Activated CD8-positive, alpha-beta memory T cell treated with anti-CD3 and anti-CD28 coated beads for 48 hours (primary cell): ENCODE measurements around the gene ADAMTS17.

ENCODE experiments used
- DNase-seq, 3 experiments: peaks; one replicate each; pipeline ENCODE4 v3.0.0-alpha.2; 2020; ENCODE audit warnings: low read depth in 2 of 3, low spot score in 2 of 3

Gene ADAMTS17

GRCh38 chr15:100252779-100253417, 88.9 kb downstream of the ADAMTS17 start:
- no peak for DNase-seq

- DNase-seq = no peak
Observed at GRCh38 chr15:100252359-100252758, 89.4 kb downstream of the ADAMTS17 start.

DNA sequence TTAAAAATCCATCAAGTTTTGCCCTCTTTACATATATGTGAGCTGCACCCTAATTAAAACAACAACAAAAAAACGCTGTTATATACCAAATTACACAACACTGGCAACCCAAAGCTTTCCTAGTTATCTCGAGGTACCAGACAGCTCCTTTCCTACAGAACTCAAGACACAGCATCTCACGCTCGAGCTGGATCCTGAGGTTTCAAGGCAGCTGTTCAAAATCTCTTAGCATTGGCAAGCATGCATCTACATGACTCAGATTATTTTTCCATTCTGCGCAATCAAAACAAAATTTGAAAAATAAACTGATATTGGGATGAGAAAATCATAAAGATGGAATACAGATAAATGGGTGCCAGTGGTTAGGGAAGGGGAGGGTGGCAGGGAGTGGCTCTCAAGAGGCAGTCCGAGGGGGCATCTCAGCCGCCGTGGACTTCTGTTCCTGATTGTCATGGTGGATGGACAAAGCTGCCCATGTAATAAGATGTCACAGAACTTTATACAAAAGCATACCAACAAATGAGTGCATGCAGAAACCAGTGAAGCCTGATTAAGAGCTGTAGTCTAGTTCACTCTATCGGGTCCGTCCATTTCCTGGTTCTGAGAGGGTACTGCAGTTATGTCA, 91.5 kb downstream of the ADAMTS17 start:
- DNase-seq = no peak

DNA sequence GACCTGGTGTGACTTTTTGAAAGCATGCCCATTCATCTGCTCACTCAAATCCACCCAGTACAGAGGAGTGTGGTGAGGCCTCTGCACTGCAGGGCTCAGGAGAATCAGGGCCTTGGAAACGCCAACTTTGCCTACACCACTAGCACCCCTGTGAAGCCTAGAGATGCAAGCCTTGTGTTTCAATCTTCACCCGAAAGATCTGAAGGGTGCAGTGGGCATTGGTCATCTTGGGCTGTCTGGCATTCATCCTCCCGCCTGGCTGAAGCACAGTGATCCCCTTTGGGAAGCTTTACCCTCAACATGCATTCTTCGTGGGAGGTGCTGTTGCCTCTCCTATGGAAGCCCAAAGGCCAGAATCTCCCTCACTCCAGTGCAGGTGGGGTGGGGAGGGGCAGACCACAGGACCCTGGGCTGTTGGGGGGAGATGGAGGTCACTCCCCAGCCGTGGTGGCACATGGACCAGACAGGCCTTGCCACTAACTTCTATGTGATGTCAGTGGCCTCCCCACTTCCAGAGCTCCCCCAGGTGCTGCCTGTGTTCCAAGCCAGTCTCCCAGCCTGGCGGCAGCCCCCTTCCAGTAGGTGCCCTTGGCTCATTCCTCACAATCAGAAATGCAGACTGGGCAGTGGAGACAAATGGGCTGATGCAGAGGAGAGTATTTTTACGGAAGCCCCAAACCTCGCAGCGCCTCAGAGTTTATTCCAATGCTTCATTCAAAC, 92.5 kb downstream of the ADAMTS17 start:
- no peak for DNase-seq

- DNase-seq = no peak
Observed at GRCh38 chr15:100248236-100248635, 93.5 kb downstream of the ADAMTS17 start.

DNA sequence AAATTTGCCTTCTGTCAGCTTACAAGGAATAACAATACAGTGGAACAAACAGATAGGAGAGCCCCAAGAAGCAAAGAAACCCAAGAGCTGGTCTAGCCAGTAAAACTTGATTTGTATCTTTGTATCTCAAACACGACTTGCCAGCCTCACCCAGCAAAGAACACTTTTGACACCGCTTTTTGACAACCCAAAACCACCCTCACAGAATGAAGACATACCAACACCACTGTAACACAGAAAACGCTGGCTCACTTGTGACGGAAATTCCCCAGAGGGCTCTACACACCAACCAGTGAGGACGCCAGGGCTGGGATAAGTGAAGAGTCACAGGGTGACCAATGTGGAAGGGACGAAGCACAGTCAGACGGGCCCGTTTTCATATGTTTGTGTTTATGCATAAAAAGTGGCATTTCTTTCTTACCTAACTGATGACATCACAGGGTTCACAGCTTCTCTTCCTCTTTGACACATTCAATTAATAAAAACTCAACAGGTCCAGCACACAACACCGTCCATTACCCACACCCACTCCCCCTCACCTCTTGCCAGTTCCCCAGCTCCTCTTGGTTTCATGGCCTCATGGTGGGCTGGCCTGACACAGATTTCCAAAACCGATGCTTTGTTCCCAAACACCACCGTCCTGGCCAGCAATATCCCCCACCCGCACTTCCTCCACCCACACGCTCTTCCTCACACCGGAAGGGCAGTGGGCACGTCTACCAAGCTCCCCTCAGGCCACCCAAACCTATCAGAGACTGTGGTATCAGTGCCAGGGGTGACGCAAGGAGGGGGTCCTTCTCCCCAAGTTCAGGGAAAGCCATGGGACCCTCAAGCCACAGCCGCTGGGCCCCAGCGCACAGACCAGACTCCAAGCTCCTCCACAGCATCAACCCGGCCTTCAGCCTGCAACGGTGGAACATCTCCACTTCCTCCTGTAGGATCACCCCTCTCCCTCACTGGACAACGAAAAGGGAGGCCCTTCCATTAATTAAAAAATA, 94.2 kb downstream of the ADAMTS17 start:
- DNase-seq = no peak

DNA sequence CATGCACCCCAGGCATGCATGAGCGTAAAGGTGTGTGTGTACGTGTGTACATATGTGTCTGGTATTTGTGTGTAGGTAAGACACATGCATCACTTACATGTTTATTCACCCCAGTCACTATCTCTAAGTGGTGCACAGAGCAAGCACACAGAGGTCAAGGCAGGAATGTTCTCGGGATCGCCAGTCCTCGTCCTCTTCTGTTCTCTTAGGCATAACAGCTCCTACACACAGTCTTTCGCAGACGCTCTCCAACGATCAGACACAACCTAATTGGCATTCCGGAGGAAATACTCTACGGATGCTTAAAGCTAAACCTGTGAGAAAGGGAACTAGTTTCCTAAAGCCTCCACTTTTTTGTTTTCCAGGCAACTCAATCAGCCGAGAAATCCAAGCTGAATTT, 95.9 kb downstream of the ADAMTS17 start:
- no peak for DNase-seq

- DNase-seq = no peak
Observed at GRCh38 chr15:100245487-100245820, 96.3 kb downstream of the ADAMTS17 start.

- DNase-seq = no peak
Observed at GRCh38 chr15:100244796-100245486, 96.8 kb downstream of the ADAMTS17 start.

DNA sequence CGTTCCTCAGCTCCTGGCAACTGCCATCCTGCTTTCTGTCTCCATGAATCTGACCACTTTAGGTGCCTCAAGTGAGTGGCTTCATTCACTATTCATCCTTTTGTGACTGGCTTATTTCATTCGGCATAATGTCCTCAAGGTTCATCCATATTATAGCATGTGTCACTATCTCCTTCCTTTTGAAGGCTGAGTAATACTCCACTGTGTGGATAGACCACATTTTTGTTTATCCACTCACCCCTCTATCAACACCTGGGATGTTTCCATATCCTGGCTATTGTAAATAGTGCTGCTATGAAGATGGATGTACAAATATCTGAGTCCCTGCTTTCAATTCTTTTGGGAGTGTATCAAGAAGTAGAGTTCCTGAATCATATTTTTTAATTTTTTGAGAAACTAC, 98.8 kb downstream of the ADAMTS17 start:
- DNase-seq = no peak

DNA sequence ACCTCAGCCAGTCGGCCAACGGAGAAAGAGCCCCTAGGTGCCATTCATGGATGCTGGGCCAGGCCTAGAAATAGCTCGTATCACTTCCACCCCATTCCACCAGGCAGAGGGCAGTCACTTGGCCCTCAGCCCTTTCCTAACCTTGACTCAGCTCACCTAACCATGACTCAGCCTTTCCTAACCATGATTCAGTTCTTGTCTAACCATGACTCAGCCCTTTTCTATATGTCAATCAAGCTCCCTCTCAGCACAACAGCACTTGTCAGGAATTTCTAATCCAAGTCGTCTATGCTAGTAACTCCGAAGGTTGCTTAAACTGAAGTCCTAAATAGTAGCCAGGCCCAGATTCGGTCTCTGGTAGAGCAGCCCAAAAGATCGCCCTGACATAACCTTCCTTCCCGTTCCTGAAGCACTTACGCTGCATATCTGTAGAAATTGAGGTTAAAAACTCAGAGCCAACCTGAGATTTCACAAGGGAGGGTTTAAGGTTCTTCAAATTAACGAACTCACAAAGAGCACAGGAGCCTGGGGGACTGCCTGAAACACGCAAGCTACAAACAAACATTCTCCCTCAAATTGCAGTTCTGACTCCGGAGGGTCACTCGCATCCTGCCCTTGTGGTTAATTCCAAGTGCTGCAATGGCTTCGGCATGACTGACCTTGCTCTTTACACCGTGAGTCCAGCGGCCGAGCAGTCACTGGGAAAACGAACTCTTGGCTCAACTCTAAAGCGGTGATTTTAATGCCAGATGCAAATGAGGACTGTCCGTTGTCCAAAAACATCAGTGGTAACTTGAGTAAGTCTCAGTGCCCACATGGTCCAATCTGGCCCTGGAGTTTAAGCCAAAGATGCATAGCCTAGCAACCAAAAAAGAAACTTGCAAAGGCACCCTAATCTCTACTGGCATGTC, 99.9 kb downstream of the ADAMTS17 start:
- DNase-seq = no peak

GRCh38 chr15:100236981-100237720, 104.6 kb downstream of the ADAMTS17 start:
- no peak for DNase-seq

GRCh38 chr15:100235030-100235617, 106.7 kb downstream of the ADAMTS17 start:
- DNase-seq = no peak

DNA sequence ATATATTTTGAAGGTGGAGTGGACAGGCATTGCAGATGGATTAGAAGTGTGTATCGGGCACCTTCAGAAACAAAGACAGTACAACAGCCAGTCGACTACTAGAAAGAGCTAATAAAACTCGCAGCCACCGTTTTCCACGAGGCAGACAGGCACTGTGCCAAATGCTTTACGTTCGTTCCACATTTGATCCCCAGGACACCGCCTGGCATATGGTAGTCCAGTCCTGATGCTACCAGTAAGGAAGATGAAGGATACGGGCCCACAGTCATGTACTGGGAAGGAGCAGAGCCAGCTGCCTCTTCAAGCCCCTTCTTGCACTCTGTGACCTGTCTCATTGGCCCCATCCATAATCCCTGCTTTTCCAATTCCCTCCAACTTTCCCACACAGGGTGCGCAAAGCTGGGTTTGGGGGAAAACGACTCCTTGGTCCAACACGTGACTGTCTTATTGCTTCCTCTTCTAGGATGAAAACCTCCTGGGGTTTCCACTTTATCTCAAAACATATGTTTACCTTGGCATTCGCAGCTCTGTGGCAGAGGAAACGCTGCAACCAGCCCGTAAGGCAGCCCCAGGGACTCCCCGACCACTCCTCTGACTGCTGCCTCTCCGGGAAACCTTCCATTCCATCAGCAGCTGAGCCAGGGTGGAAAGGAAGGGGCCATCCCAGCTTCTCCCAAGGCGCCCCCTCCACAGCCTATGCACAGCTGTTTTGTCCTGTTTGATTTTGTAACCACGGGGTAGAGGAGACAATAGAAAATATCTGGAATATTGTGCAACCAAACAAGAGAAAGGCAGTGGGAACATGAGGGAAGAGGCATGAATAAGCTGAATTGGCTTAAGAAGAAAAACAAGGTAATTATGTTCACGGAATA, 107.4 kb downstream of the ADAMTS17 start:
- DNase-seq = no peak

- DNase-seq = no peak
Observed at GRCh38 chr15:100230784-100231183, 111.0 kb downstream of the ADAMTS17 start.

DNA sequence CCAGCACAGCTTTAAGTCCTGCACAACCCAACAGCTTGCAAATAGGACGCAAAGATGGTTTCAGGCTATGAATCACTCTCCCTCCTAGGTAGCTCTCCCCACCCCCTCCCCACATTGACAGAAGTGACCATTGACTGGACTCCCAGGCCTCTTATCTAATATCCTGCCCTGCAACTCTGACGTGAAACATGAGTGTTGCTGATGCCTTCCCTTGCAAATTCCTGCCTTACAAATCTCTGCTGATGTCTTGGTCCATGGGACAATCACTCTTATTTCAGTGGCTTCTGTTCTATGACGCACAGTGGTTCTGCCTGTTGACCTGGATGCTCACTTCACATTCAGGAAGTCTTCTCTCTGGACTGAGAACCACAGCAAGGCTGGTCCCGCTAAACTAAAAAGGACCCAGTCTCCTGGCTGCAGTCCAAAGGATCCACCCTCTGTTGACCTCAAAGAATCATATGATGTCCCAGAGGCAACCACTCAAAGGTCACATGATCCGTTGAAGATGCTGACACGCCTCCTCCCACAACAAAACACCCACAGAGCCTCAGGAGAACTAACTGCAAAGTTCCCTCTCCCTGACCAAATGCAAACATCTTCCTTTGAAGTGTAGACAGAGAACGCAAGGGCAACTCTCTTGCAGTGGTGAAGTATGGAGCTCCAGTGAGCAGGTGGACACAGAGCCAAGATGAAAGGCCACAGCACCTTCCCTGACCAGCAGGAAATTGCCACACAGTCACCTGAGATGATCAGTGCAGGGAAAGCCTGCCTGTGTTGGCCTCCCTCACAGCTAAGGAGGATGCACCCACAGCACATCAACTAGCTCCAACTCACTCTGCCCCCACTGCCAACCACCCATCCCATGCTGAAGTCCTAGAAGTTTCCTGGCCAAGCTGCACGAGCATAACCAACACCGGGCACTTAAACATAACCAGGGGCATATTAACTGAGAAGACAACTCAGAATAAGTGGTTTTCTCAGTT, 112.3 kb downstream of the ADAMTS17 start:
- DNase-seq = no peak

- DNase-seq = no peak
Observed at GRCh38 chr15:100227781-100228180, 114.0 kb downstream of the ADAMTS17 start.
